Neural progenitor cell (in vitro differentiated cells): ENCODE results near the gene UROD. TPM values are rescaled to one million over a fixed set of nuclear protein-coding genes. Genes with fewer than 3 reads are reported as not detected.

Experiments used
- DNase-seq: peaks from one replicate; pipeline ENCODE4 v3.0.0-alpha.2; 2016; ENCODE audit warnings: low spot score
- H2AFZ ChIP-seq: fragments of 200-600 bp; sonication (generic); replicated peaks from 2 replicates; pipeline ENCODE4 v1.6.1; 2016; ENCODE audit warnings: antibody characterized with exemption
- H3F3A ChIP-seq: fragments of 200-600 bp; sonication (generic); 2 replicates; pipeline ENCODE4 v1.6.1; 2016; ENCODE audit warnings: antibody characterized with exemption, low read depth
- H3K27ac ChIP-seq: fragments of 200-600 bp; sonication (generic); 2 replicates; pipeline ENCODE4 v1.5.1; 2016; ENCODE audit warnings: mild to moderate bottlenecking
- H3K27me3 ChIP-seq: fragments of 200-600 bp; sonication (generic); 2 replicates; pipeline ENCODE4 v1.6.1; 2016; ENCODE audit warnings: mild to moderate bottlenecking, moderate library complexity
- H3K36me3 ChIP-seq: fragments of 200-600 bp; sonication (generic); 2 replicates; pipeline ENCODE4 v1.5.1; 2016
- H3K4me1 ChIP-seq: fragments of 200-600 bp; sonication (generic); 2 replicates; pipeline ENCODE4 v1.6.1; 2016; ENCODE audit warnings: mixed run types
- H3K4me2 ChIP-seq: fragments of 200-600 bp; sonication (generic); 2 replicates; pipeline ENCODE4 v1.6.1; 2016
- H3K4me3 ChIP-seq: fragments of 200-600 bp; sonication (generic); 2 replicates; pipeline ENCODE4 v1.5.1; 2016
- H3K79me2 ChIP-seq: fragments of 200-600 bp; sonication (generic); 2 replicates; pipeline ENCODE4 v1.6.1; 2016; ENCODE audit warnings: low read depth
- H3K9ac ChIP-seq: fragments of 200-600 bp; sonication (generic); 2 replicates; pipeline ENCODE4 v1.6.1; 2016
- H3K9me3 ChIP-seq: fragments of 200-600 bp; sonication (generic); 2 replicates; pipeline ENCODE4 v1.5.1; 2016; ENCODE audit warnings: low read depth
- H4K20me1 ChIP-seq: fragments of 200-600 bp; sonication (generic); 2 replicates; pipeline ENCODE4 v1.6.1; 2016; ENCODE audit warnings: low read depth
- H3K27ac Mint-ChIP-seq: 3 replicates; pipeline ENCODE4 v1.8.0; 2021; ENCODE audit warnings: mixed read lengths
- H3K27me3 Mint-ChIP-seq: 2 replicates; pipeline ENCODE4 v1.8.0; 2022; ENCODE audit warnings: low read depth, mild to moderate bottlenecking, inconsistent platforms, moderate library complexity, mixed read lengths; ENCODE audit not compliant: insufficient read depth
- H3K36me3 Mint-ChIP-seq: 3 replicates; pipeline ENCODE4 v1.8.0; 2021; ENCODE audit warnings: mixed read lengths
- H3K4me1 Mint-ChIP-seq: 3 replicates; pipeline ENCODE4 v1.8.0; 2021; ENCODE audit warnings: mixed read lengths
- H3K4me3 Mint-ChIP-seq: 3 replicates; pipeline ENCODE4 v1.8.0; 2021; ENCODE audit warnings: mild to moderate bottlenecking, moderate library complexity, mixed read lengths
- H3K9me3 Mint-ChIP-seq: 3 replicates; pipeline ENCODE4 v1.8.0; 2020; ENCODE audit warnings: mixed read lengths
- EZH2 ChIP-seq: fragments of 200-600 bp; sonication (generic); IDR thresholded peaks from 2 replicates; pipeline ENCODE4 v1.6.1; 2017; ENCODE audit warnings: antibody characterized with exemption, mild to moderate bottlenecking, moderate library complexity
- EZH2phosphoT487 ChIP-seq: fragments of 200-600 bp; sonication (generic); IDR thresholded peaks from 2 replicates; pipeline ENCODE4 v1.6.1; 2017; ENCODE audit warnings: antibody characterized with exemption
- total RNA-seq: library from RNA; depleted of rRNA; stranded (reverse); fragments of >200 nt; gene quantifications from 2 replicates; pipeline ENCODE4 v1.2.3, GENCODE V29; 2015; ENCODE audit warnings: low replicate concordance
- TF ChIP-seq, protein P1 (sequence below): fragments of 200-600 bp; sonication (generic); IDR thresholded peaks from 2 replicates; pipeline ENCODE4 v1.5.1; 2017; ENCODE audit warnings: antibody characterized with exemption, mild to moderate bottlenecking

The UROD gene
- total RNA-seq, 1 donor from 2014 or later: 46.5 TPM

DNA sequence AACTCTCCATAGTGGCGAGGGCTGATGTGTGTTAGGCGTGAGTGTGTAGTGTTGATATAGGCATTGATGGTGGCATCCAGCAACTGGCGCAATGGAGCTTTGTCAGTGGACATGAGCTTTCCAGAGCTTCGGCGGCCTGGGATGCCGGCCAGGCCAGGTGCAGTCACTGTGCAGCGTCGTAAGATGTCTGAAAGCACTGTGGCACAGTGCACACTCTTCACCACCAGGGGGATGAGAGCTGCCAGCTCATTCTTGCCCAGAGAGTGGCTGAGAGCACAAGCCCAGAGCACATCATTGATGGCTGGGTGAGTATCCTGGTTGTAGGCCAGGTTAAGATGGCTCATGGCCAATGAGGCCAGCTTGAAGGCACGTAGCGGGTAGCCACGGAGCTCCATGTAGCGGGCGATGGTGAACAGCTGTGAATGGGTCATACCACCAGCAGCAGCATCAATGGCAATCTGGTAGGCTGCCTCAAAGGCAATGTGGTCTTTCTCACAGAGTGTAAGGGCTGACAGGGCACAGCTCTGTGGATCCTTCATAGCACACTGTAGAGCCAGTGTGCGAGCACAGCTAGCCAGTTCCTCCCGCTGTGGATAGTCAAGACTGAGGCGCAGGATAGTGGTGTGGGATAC, 6.7 kb downstream of the UROD start:
- DNase-seq: peak; percentile 82
- H2AFZ ChIP-seq: no peak overlapping the region
- no peaks in the 10 kb centered on the region for H3K27me3 ChIP-seq
- H3K27ac Mint-ChIP-seq: no peak overlapping the region
- no peaks in the 10 kb centered on the region for H3K36me3 Mint-ChIP-seq
- H3K79me2 ChIP-seq: no peaks in the 10 kb centered on the region
- no peak overlapping the region for H3K9ac ChIP-seq
- H3K4me1 ChIP-seq: no peaks in the 10 kb centered on the region
- no peaks in the 10 kb centered on the region for H3F3A ChIP-seq
- no peaks in the 10 kb centered on the region for H3K9me3 ChIP-seq
- no peaks in the 10 kb centered on the region for H3K9me3 Mint-ChIP-seq
- no peaks in the 10 kb centered on the region for H3K36me3 ChIP-seq
- TF ChIP-seq, protein P1, sequence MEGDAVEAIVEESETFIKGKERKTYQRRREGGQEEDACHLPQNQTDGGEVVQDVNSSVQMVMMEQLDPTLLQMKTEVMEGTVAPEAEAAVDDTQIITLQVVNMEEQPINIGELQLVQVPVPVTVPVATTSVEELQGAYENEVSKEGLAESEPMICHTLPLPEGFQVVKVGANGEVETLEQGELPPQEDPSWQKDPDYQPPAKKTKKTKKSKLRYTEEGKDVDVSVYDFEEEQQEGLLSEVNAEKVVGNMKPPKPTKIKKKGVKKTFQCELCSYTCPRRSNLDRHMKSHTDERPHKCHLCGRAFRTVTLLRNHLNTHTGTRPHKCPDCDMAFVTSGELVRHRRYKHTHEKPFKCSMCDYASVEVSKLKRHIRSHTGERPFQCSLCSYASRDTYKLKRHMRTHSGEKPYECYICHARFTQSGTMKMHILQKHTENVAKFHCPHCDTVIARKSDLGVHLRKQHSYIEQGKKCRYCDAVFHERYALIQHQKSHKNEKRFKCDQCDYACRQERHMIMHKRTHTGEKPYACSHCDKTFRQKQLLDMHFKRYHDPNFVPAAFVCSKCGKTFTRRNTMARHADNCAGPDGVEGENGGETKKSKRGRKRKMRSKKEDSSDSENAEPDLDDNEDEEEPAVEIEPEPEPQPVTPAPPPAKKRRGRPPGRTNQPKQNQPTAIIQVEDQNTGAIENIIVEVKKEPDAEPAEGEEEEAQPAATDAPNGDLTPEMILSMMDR: peak; percentile 79
- TF ChIP-seq EZH2phosphoT487: no peak
- TF ChIP-seq EZH2: no peak
- no peak overlapping the region for H3K27ac ChIP-seq
- no peaks in the 10 kb centered on the region for H3K27me3 Mint-ChIP-seq
- no peak overlapping the region for H3K4me2 ChIP-seq
- H4K20me1 ChIP-seq: no peaks in the 10 kb centered on the region
- H3K4me3 ChIP-seq: no peak overlapping the region
- H3K4me3 Mint-ChIP-seq: no peak overlapping the region
- peaks cover 11% of the 10 kb centered on the region for H3K4me1 Mint-ChIP-seq

DNA sequence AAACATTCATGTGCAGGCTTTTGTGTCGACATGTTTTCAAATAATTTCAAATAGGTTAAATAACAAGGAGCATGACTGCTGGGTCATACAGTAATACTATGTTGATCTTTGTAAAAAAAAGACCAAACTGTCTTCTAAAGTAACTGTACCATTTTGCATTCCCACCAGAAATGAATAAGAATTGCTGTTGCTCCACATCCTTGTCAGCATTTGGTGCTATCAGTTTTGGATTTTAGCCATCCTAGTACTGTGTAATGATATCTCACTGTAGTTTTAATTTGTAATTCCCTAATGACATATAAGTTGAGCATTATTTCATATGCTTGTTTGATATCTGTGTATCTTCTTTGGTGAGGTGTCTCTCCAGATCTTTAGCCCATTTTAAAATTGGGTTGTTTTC, 11.6 kb downstream of the UROD start:
- no peak overlapping the region for H2AFZ ChIP-seq
- H3K79me2 ChIP-seq: no peaks in the 10 kb centered on the region
- Mint-ChIP-seq H3K36me3 (peaks cover 3% of the 10 kb centered on the region), H3K27ac (no peak overlapping the region), H3K4me3 (no peak overlapping the region), H3K27me3 (no peaks in the 10 kb centered on the region), H3K4me1 (no peaks in the 10 kb centered on the region), H3K9me3 (no peaks in the 10 kb centered on the region)
- no peak overlapping the region for H3K9ac ChIP-seq
- H3K4me2 ChIP-seq: no peak overlapping the region
- no peaks in the 10 kb centered on the region for H3K9me3 ChIP-seq
- no peaks in the 10 kb centered on the region for H3K36me3 ChIP-seq
- no peak for DNase-seq
- H3K27me3 ChIP-seq: no peaks in the 10 kb centered on the region
- no peaks in the 10 kb centered on the region for H3F3A ChIP-seq
- H3K27ac ChIP-seq: no peak overlapping the region
- TF ChIP-seq EZH2phosphoT487 (no peak), EZH2 (no peak)
- TF ChIP-seq, protein P1: no peak
- no peaks in the 10 kb centered on the region for H4K20me1 ChIP-seq
- no peak overlapping the region for H3K4me3 ChIP-seq
- no peaks in the 10 kb centered on the region for H3K4me1 ChIP-seq

- H3K9me3 Mint-ChIP-seq: no peaks in the 10 kb centered on the region
- no peaks in the 10 kb centered on the region for H3K4me1 Mint-ChIP-seq
- H3K27me3 ChIP-seq: no peaks in the 10 kb centered on the region
- no peaks in the 10 kb centered on the region for H3K9me3 ChIP-seq
- no peaks in the 10 kb centered on the region for H3K4me1 ChIP-seq
- H3K79me2 ChIP-seq: no peaks in the 10 kb centered on the region
- no peaks in the 10 kb centered on the region for H4K20me1 ChIP-seq
- peaks cover 5% of the 10 kb centered on the region for H3K36me3 Mint-ChIP-seq
- no peak overlapping the region for H2AFZ ChIP-seq
- no peaks in the 10 kb centered on the region for H3K27me3 Mint-ChIP-seq
- H3K4me3 Mint-ChIP-seq: no peak overlapping the region
- H3K36me3 ChIP-seq: no peaks in the 10 kb centered on the region
- DNase-seq: no peak
- no peak overlapping the region for H3K27ac Mint-ChIP-seq
- no peak overlapping the region for H3K4me2 ChIP-seq
- no peak for TF ChIP-seq EZH2phosphoT487
- TF ChIP-seq, protein P1: no peak
- no peak for TF ChIP-seq EZH2
- no peak overlapping the region for H3K9ac ChIP-seq
- H3K4me3 ChIP-seq: no peak overlapping the region
- H3K27ac ChIP-seq: no peak overlapping the region
- no peaks in the 10 kb centered on the region for H3F3A ChIP-seq
Measured at GRCh38 chr1:45026446-45026845, 14.4 kb downstream of the UROD start.
